Measurements from ENCODE around the gene ARHGEF28.

ARHGEF28 gene

DNA sequence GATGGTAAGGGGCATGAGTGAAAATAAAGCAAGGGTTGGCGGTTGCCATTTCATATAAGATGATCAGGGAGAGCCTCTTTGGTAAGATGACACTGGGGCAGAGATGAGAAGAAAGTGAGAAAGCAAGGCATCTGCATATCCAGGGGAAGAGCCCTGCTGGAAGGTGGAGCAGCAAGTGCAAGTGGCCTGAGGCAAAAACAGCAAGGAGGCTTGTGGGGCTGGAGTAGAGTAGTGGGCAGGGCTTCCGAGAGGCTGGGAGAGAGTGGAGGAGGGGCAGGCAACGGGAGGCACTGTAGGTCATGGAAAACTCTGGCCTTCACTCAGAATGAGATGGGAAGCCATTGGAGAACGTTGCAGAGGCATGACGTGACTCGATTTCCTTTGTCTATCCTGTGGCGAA is 199.2 kb downstream of the ARHGEF28 start:
- Histone ChIP-seq H3K56ac (ENCODE audit: low read length) (no peak overlapping the region), H3K18ac (ENCODE audit: low read length) (no peak overlapping the region), H3K27me3 (ENCODE audit: insufficient read depth, low read length, poor library complexity) (no peaks in the 10 kb centered on the region), H3K4ac (ENCODE audit: low read depth, low read length) (no peak overlapping the region), H3K4me1 (ENCODE audit: control insufficient read depth, low read depth, low read length) (peaks cover 3% of the 10 kb centered on the region), H3K27ac (ENCODE audit: low read depth, low read length) (no peak overlapping the region), H3K4me2 (ENCODE audit: low read length) (no peak overlapping the region), H2BK120ac (ENCODE audit: low read depth, low read length) (no peak overlapping the region), H3K4me3 (ENCODE audit: low read length) (no peak overlapping the region), H3K79me1 (ENCODE audit: low read length) (no peaks in the 10 kb centered on the region), H3K23ac (ENCODE audit: low read length) (no peak overlapping the region), H2BK5ac (ENCODE audit: low read length) (no peak overlapping the region), H4K8ac (ENCODE audit: low read depth, low read length) (no peak overlapping the region), H4K5ac (ENCODE audit: low read length) (no peak overlapping the region), H2AK5ac (ENCODE audit: low read length) (no peak overlapping the region), H3K9ac (ENCODE audit: low read length) (no peak overlapping the region), H3K79me2 (ENCODE audit: control insufficient read depth, insufficient read depth, low read length) (no peaks in the 10 kb centered on the region), H2BK15ac (replicated peaks; ENCODE audit: low read depth) (no peak overlapping the region), H3K36me3 (ENCODE audit: control insufficient read depth, insufficient read depth, low read length) (no peaks in the 10 kb centered on the region)
- WGBS (ENCODE audit: extremely low coverage, insufficient coverage, low lambda C conversion rate): no CpG with 5 or more reads among the region's 7 CpGs
- DNase-seq: peak; percentile 45

DNA sequence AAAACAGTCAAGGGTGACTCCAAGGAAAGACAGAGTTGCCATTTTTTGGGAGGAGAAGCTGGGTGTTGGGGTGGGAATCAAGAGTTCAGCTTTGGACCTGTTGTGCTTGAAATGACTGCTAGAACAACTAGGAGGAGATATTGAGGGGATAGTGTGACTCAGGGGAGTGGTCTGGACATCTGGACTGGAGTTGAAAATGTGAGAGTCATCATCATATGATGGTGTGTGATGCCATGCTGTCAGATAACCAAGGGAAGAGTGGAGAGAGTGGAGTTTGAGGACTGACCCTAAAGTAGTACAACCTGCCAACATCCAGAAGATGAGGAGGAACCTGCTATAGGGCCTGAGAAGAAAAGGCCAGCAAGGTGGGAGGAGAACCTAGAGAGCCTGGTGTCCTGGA is 199.7 kb downstream of the ARHGEF28 start:
- H3K27ac ChIP-seq (ENCODE audit: low read depth, low read length): no peak overlapping the region

DNA sequence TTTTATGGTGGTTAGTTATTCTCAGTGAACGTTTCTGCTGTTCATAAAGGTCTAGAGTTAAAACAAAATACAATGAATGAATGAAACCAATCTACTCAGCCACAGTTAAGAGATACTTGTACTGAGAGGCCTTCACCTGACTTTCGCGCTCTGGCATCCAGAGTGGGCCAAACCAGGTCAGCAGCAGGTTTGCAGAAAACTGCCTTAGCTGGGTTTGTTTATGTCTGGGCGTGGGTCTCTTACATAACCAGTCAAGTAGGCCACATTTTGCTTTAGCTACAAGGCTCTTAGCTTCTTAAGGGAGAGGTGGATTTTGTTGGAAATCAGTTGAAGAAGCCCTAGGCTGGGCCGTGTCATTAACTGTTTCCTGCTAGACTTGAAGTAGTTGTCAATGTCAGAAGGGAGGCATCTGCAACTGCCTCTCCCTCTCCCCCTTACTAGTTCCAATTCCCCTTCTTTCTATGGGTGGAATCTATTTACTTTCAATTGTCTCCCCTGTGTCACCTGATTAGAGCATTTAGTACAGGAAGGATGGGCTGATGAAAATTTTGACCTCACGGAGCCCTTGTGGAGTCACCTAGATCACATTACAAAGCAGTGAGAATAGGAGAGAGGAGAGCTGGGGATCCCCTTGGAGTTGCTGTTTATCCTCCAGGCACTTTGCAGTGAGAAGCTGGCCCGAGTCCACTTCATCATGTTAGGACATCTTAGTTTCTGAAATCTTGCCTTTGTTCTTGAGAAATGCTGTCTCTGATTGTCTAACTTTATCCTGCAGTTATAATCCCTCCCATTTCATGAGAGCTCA is 200.5 kb downstream of the ARHGEF28 start:
- WGBS (ENCODE audit: extremely low coverage, insufficient coverage, low lambda C conversion rate): no CpG with 5 or more reads among the region's 7 CpGs
- H2BK120ac ChIP-seq (ENCODE audit: low read depth, low read length): no peak overlapping the region
- no peak overlapping the region for H3K4me3 ChIP-seq (ENCODE audit: low read length)
- H3K27me3 ChIP-seq (ENCODE audit: insufficient read depth, low read length, poor library complexity): no peaks in the 10 kb centered on the region
- no peaks in the 10 kb centered on the region for H3K79me2 ChIP-seq (ENCODE audit: control insufficient read depth, insufficient read depth, low read length)
- no peak overlapping the region for H2BK5ac ChIP-seq (ENCODE audit: low read length)
- peaks cover 3% of the 10 kb centered on the region for H3K4me1 ChIP-seq (ENCODE audit: control insufficient read depth, low read depth, low read length)
- H3K9ac ChIP-seq (ENCODE audit: low read length): no peak overlapping the region
- H3K4me2 ChIP-seq (ENCODE audit: low read length): no peak overlapping the region
- no peak overlapping the region for H2BK15ac ChIP-seq (replicated peaks; ENCODE audit: low read depth)
- no peaks in the 10 kb centered on the region for H3K36me3 ChIP-seq (ENCODE audit: control insufficient read depth, insufficient read depth, low read length)
- no peak overlapping the region for H3K23ac ChIP-seq (ENCODE audit: low read length)
- H2AK5ac ChIP-seq (ENCODE audit: low read length): no peak overlapping the region
- H3K27ac ChIP-seq (ENCODE audit: low read depth, low read length): no peak overlapping the region
- H4K5ac ChIP-seq (ENCODE audit: low read length): no peak overlapping the region
- no peak overlapping the region for H3K56ac ChIP-seq (ENCODE audit: low read length)
- H4K8ac ChIP-seq (ENCODE audit: low read depth, low read length): no peak overlapping the region
- no peak overlapping the region for H3K18ac ChIP-seq (ENCODE audit: low read length)
- DNase-seq: peak; percentile 41
- H3K79me1 ChIP-seq (ENCODE audit: low read length): no peaks in the 10 kb centered on the region
- H3K4ac ChIP-seq (ENCODE audit: low read depth, low read length): no peak overlapping the region

More for the DNA sequence above, 199.7 kb downstream of the ARHGEF28 start:
- no peak overlapping the region for H3K4me2 ChIP-seq (ENCODE audit: low read length)
- H3K4me1 ChIP-seq (ENCODE audit: control insufficient read depth, low read depth, low read length): peaks cover 3% of the 10 kb centered on the region
- no peak overlapping the region for H2BK15ac ChIP-seq (replicated peaks; ENCODE audit: low read depth)
- H3K4me3 ChIP-seq (ENCODE audit: low read length): no peak overlapping the region
- no peak overlapping the region for H2AK5ac ChIP-seq (ENCODE audit: low read length)
- H3K56ac ChIP-seq (ENCODE audit: low read length): no peak overlapping the region
- H4K5ac ChIP-seq (ENCODE audit: low read length): no peak overlapping the region
- H2BK5ac ChIP-seq (ENCODE audit: low read length): no peak overlapping the region
- no peaks in the 10 kb centered on the region for H3K79me1 ChIP-seq (ENCODE audit: low read length)
- no peaks in the 10 kb centered on the region for H3K27me3 ChIP-seq (ENCODE audit: insufficient read depth, low read length, poor library complexity)
- H3K23ac ChIP-seq (ENCODE audit: low read length): no peak overlapping the region
- no peak overlapping the region for H4K8ac ChIP-seq (ENCODE audit: low read depth, low read length)
- H2BK120ac ChIP-seq (ENCODE audit: low read depth, low read length): no peak overlapping the region
- no peak overlapping the region for H3K18ac ChIP-seq (ENCODE audit: low read length)
- no peaks in the 10 kb centered on the region for H3K36me3 ChIP-seq (ENCODE audit: control insufficient read depth, insufficient read depth, low read length)
- H3K4ac ChIP-seq (ENCODE audit: low read depth, low read length): no peak overlapping the region
- H3K9ac ChIP-seq (ENCODE audit: low read length): no peak overlapping the region
- no peak for DNase-seq
- H3K79me2 ChIP-seq (ENCODE audit: control insufficient read depth, insufficient read depth, low read length): no peaks in the 10 kb centered on the region

DNA sequence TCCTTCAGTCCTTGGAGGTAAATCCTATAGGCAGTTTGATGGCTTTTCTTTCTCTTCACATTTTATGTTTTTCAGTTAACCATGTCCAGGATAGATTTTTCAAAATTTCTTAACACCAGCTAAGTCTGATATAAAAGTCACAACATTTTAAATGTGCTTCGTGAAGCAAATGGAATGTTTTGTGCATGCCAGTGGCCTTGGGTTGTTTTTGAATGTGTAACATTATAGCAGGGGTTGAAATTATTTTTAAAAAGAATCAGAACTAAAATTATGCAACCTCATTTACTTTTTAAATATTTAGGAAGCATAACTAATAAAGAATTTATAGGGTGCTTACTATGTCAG is 201.1 kb downstream of the ARHGEF28 start:
- no peaks in the 10 kb centered on the region for H3K79me1 ChIP-seq (ENCODE audit: low read length)
- no peak overlapping the region for H4K8ac ChIP-seq (ENCODE audit: low read depth, low read length)
- no peaks in the 10 kb centered on the region for H3K27me3 ChIP-seq (ENCODE audit: insufficient read depth, low read length, poor library complexity)
- H3K27ac ChIP-seq (ENCODE audit: low read depth, low read length): no peak overlapping the region
- no CpG with 5 or more reads among the region's 1 CpG for WGBS (ENCODE audit: extremely low coverage, insufficient coverage, low lambda C conversion rate)
- H3K4me2 ChIP-seq (ENCODE audit: low read length): no peak overlapping the region
- no peak overlapping the region for H3K9ac ChIP-seq (ENCODE audit: low read length)
- no peak overlapping the region for H2BK120ac ChIP-seq (ENCODE audit: low read depth, low read length)
- no peak overlapping the region for H3K4me3 ChIP-seq (ENCODE audit: low read length)
- no peak overlapping the region for H3K56ac ChIP-seq (ENCODE audit: low read length)
- H2BK5ac ChIP-seq (ENCODE audit: low read length): no peak overlapping the region
- H3K79me2 ChIP-seq (ENCODE audit: control insufficient read depth, insufficient read depth, low read length): no peaks in the 10 kb centered on the region
- H4K5ac ChIP-seq (ENCODE audit: low read length): no peak overlapping the region
- H3K36me3 ChIP-seq (ENCODE audit: control insufficient read depth, insufficient read depth, low read length): no peaks in the 10 kb centered on the region
- no peak overlapping the region for H2AK5ac ChIP-seq (ENCODE audit: low read length)
- peaks cover 3% of the 10 kb centered on the region for H3K4me1 ChIP-seq (ENCODE audit: control insufficient read depth, low read depth, low read length)
- H3K4ac ChIP-seq (ENCODE audit: low read depth, low read length): no peak overlapping the region
- no peak for DNase-seq
- no peak overlapping the region for H3K23ac ChIP-seq (ENCODE audit: low read length)
- H3K18ac ChIP-seq (ENCODE audit: low read length): no peak overlapping the region
- no peak overlapping the region for H2BK15ac ChIP-seq (replicated peaks; ENCODE audit: low read depth)

DNA sequence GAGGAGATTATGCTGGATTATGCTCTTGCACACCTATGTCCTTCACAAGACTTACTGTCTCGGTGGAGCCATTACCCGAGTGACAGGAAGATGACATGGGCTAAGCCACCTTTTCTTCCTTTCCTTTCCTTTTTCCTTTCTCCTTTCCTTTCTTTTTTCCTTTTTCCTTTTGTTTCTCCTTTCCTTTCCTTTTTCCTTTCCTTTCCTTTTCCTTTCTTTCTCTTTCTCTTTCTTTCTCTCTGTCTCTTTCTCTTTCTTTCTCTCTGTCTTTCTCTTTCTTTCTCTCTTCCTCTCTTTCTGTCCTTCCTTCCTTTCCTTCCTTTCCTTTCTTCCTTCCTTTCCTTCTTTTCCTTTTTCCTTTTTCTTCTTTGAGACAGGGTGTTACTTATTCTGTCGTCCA is 202.5 kb downstream of the ARHGEF28 start:
- Histone ChIP-seq H2BK5ac (ENCODE audit: low read length) (no peak overlapping the region), H2BK15ac (replicated peaks; ENCODE audit: low read depth) (no peak overlapping the region), H4K8ac (ENCODE audit: low read depth, low read length) (no peak overlapping the region), H3K4ac (ENCODE audit: low read depth, low read length) (no peak overlapping the region), H3K36me3 (ENCODE audit: control insufficient read depth, insufficient read depth, low read length) (no peaks in the 10 kb centered on the region), H3K4me2 (ENCODE audit: low read length) (no peak overlapping the region), H3K27me3 (ENCODE audit: insufficient read depth, low read length, poor library complexity) (peaks cover 2% of the 10 kb centered on the region), H2AK5ac (ENCODE audit: low read length) (no peak overlapping the region), H3K56ac (ENCODE audit: low read length) (no peak overlapping the region), H3K27ac (ENCODE audit: low read depth, low read length) (no peak overlapping the region), H3K79me1 (ENCODE audit: low read length) (no peaks in the 10 kb centered on the region), H3K79me2 (ENCODE audit: control insufficient read depth, insufficient read depth, low read length) (no peaks in the 10 kb centered on the region), H2BK120ac (ENCODE audit: low read depth, low read length) (no peak overlapping the region), H3K9ac (ENCODE audit: low read length) (no peak overlapping the region), H4K5ac (ENCODE audit: low read length) (no peak overlapping the region), H3K4me3 (ENCODE audit: low read length) (no peak overlapping the region), H3K4me1 (ENCODE audit: control insufficient read depth, low read depth, low read length) (peaks cover 3% of the 10 kb centered on the region), H3K23ac (ENCODE audit: low read length) (no peak overlapping the region), H3K18ac (ENCODE audit: low read length) (no peak overlapping the region)
- WGBS (ENCODE audit: extremely low coverage, insufficient coverage, low lambda C conversion rate): no CpG with 5 or more reads among the region's 3 CpGs
- DNase-seq: no peak

DNA sequence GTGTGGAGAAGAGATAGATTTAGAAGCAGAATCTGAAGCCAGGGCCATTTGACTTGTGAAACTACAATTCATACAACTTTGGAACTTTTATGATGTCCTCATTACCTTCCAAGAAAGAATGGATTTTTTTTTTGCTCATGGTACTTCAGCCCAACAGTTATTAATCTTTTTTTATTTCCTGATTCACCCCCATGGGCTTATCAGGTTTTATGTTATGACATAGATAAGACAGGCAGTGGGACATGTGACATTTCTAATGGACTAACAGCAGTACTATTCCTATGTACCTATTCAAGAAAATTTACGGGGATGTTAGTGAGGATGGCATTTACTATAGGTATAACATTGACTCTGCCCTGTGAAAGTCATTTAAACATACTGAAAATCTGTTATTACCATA is 204.7 kb downstream of the ARHGEF28 start:
- WGBS (ENCODE audit: extremely low coverage, insufficient coverage, low lambda C conversion rate): no CpG with 5 or more reads among the region's 1 CpG
- Histone ChIP-seq H3K4me3 (ENCODE audit: low read length) (no peak overlapping the region), H3K56ac (ENCODE audit: low read length) (no peak overlapping the region)

More for the DNA sequence above, 204.7 kb downstream of the ARHGEF28 start:
- no peak overlapping the region for H4K5ac ChIP-seq (ENCODE audit: low read length)
- no peak overlapping the region for H3K4me2 ChIP-seq (ENCODE audit: low read length)
- no peak for DNase-seq
- H4K8ac ChIP-seq (ENCODE audit: low read depth, low read length): no peak overlapping the region
- no peaks in the 10 kb centered on the region for H3K79me2 ChIP-seq (ENCODE audit: control insufficient read depth, insufficient read depth, low read length)
- H2BK15ac ChIP-seq (replicated peaks; ENCODE audit: low read depth): no peak overlapping the region
- H3K27ac ChIP-seq (ENCODE audit: low read depth, low read length): no peak overlapping the region
- H3K18ac ChIP-seq (ENCODE audit: low read length): no peak overlapping the region
- H3K9ac ChIP-seq (ENCODE audit: low read length): no peak overlapping the region
- H3K4ac ChIP-seq (ENCODE audit: low read depth, low read length): no peak overlapping the region
- no peak overlapping the region for H2BK5ac ChIP-seq (ENCODE audit: low read length)
- peaks cover 2% of the 10 kb centered on the region for H3K27me3 ChIP-seq (ENCODE audit: insufficient read depth, low read length, poor library complexity)
- no peak overlapping the region for H3K23ac ChIP-seq (ENCODE audit: low read length)
- H3K4me1 ChIP-seq (ENCODE audit: control insufficient read depth, low read depth, low read length): peaks cover 3% of the 10 kb centered on the region
- H2BK120ac ChIP-seq (ENCODE audit: low read depth, low read length): no peak overlapping the region
- H3K36me3 ChIP-seq (ENCODE audit: control insufficient read depth, insufficient read depth, low read length): no peaks in the 10 kb centered on the region
- H2AK5ac ChIP-seq (ENCODE audit: low read length): no peak overlapping the region
- no peaks in the 10 kb centered on the region for H3K79me1 ChIP-seq (ENCODE audit: low read length)
